Thyroid gland (tissue), 4 donors: ENCODE data around the gene PYCARD. TPM values are rescaled to one million over a fixed set of nuclear protein-coding genes. Genes with fewer than 3 reads are reported as not detected.
"Not testable (repeated sequence)": the region's sequence is repeated elsewhere in the genome, so short reads cannot be mapped to it uniquely, and the experiment has no call there.

ENCODE experiments used
- DNase-seq, 2 donors: peaks; one replicate each; pipeline ENCODE4 v3.0.0-alpha.2; 2019
- H3K27ac ChIP-seq, 3 donors: fragments of 200-600 bp; sonication (generic); 1 replicate in 2 of 3; 2 replicates in 1 of 3; pipeline ENCODE4 v1.5.1; 2016 to 2019; ENCODE audit warnings: mild to moderate bottlenecking in 1 of 3, moderate library complexity in 1 of 3
- H3K27me3 ChIP-seq: fragments of 200-600 bp; sonication (generic); one replicate; pipeline ENCODE4 v1.5.1; 2019
- H3K36me3 ChIP-seq, 2 donors: fragments of 200-600 bp; sonication (generic); one replicate each; pipeline ENCODE4 v1.5.1; 2016 to 2019
- H3K4me1 ChIP-seq, 2 donors: fragments of 200-600 bp; sonication (generic); one replicate each; pipeline ENCODE4 v1.5.1; 2017 to 2019
- H3K4me3 ChIP-seq, 3 donors: fragments of 200-600 bp; sonication (generic); replicated peaks in 1 of 3; 1 replicate in 2 of 3; 2 replicates in 1 of 3; pipeline ENCODE4 v1.5.1; 2016; ENCODE audit warnings: mild to moderate bottlenecking in 1 of 3
- H3K9me3 ChIP-seq: fragments of 200-600 bp; sonication (generic); one replicate; pipeline ENCODE4 v1.5.1; 2017
- CTCF ChIP-seq, 6 experiments: fragments of 200-600 bp in 3 of 6; fragments of 450-650 bp in 3 of 6; sonication (generic) in 3 of 6; IDR thresholded peaks; one replicate each; pipeline ENCODE4 v1.5.1; 2016 to 2019; ENCODE audit warnings: antibody characterized with exemption in 6 of 6, mild to moderate bottlenecking in 2 of 6, inconsistent platforms in 1 of 6, moderate library complexity in 1 of 6
- POLR2A ChIP-seq, 2 donors: fragments of 450-650 bp; IDR thresholded peaks; one replicate each; pipeline ENCODE4 v1.6.1; 2017; ENCODE audit warnings: antibody characterized with exemption in 2 of 2, mild to moderate bottlenecking in 2 of 2, moderate library complexity in 1 of 2
- WGBS, 2 donors: methylation state at CpG; one replicate each; pipeline ENCODE4 v1.1.5; 2017; 5-methylcytosine and 5-hydroxymethylcytosine counted together
- intact Hi-C: fragments of 100-400 bp; cut with DNase I; formaldehyde crosslinking; loops from one replicate; pipeline ENCODE4 v1.15.1; 2023
- total RNA-seq, 4 donors: library from RNA; depleted of rRNA; stranded (reverse); fragments of >200 nt; gene quantifications; one replicate each; pipeline ENCODE4 v1.2.3, GENCODE V29; 2016

PYCARD gene
- total RNA-seq, 4 donors from 2014 or later, result 4.8 to 21.4 (median 12.4) TPM

- no peaks in the 10 kb centered on the region for H3K36me3 ChIP-seq
- no peak overlapping the region for H3K4me3 ChIP-seq
- no peaks in the 10 kb centered on the region for H3K27me3 ChIP-seq
- no peaks in the 10 kb centered on the region for H3K9me3 ChIP-seq
- peaks cover 0 to 22% of the 10 kb centered on the region in 2 donors for H3K4me1 ChIP-seq
- no peak overlapping the region for H3K27ac ChIP-seq
- intact Hi-C loops, result no loop called here
- no peak for DNase-seq
- TF ChIP-seq POLR2A (IDR thresholded peaks at IDR 0.05) (no peak), CTCF (IDR thresholded peaks at IDR 0.05) (no peak)
- 74 to 87% methylated on average over 8 to 9 of the region's 9 CpGs for whole genome bisulfite sequencing, 2 donors
Measured at GRCh38 chr16:31204871-31205666, 2.5 kb upstream of the PYCARD start.

- no peak for TF ChIP-seq POLR2A (IDR thresholded peaks at IDR 0.05)
- no peak for TF ChIP-seq CTCF (IDR thresholded peaks at IDR 0.05)
- no peaks in the 10 kb centered on the region for H3K9me3 ChIP-seq
- peaks cover 0 to 22% of the 10 kb centered on the region in 2 donors for H3K4me1 ChIP-seq
- peak in 1 of 2 donors; percentile 17 for DNase-seq
- peak overlapping the region; percentile 19 to 56 (median 24) for H3K4me3 ChIP-seq
- H3K27ac ChIP-seq, result peak overlapping the region in 1 of 3 donors; percentile 28
- 20 to 30% methylated on average over 24 to 27 of the region's 35 CpGs for WGBS, 2 donors
- peaks cover 0 to 2% of the 10 kb centered on the region in 2 donors for H3K36me3 ChIP-seq
- intact Hi-C loops, result no loop called here
- no peaks in the 10 kb centered on the region for H3K27me3 ChIP-seq
Measured at GRCh38 chr16:31201582-31202413, 762 bp downstream of the PYCARD start.

DNA sequence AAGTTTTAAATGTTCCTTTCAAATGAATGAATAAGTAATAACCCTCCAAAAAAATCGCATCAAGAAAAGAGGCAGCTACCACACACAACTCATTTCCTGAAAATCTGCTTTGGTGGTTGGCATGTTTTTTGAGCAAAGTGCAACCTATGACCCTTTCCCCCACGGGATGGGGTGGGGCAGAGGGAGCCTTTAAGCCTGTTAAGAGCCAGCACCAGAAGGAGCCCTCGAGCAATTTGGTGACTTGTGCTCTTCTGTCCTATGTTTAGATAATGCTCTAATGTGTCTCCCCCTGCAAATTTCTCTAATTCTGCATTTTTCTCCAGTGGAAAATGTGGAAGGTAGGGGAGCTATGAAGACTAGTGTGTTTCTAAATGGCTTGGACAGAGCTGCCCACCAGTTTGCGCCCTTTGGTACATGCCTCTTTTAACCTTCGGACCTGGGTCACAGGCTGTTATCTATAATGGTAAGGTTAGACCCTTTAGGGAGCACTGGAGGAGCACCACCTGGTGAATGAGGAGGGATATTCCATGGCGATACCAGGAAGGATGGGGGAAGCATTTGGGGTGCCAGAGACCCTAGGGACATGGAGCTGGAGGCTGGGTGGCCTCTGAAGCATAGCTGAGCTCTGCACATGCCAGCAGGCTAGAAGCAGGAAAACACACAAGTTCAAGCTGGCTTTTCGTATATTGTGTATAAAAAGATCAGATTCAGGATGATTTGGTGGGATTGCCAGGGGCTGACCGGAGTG lies 1.6 kb downstream of the PYCARD start:
- peaks cover 6 to 8% of the 10 kb centered on the region in 2 donors for H3K36me3 ChIP-seq
- intact Hi-C loops, result no loop called here
- no peaks in the 10 kb centered on the region for H3K9me3 ChIP-seq
- 58 to 71% methylated on average over 8 of the region's 8 CpGs for WGBS, 2 donors
- no peak for DNase-seq
- peaks cover 0 to 19% of the 10 kb centered on the region in 2 donors for H3K4me1 ChIP-seq
- no peaks in the 10 kb centered on the region for H3K27me3 ChIP-seq
- H3K27ac ChIP-seq, result no peak overlapping the region
- H3K4me3 ChIP-seq, result no peak overlapping the region
- no peak for TF ChIP-seq CTCF (IDR thresholded peaks at IDR 0.05)

GRCh38 chr16:31200111-31200510 lies 2.4 kb downstream of the PYCARD start:
- 88 to 90% methylated on average over 8 of the region's 8 CpGs for WGBS, 2 donors
- intact Hi-C loops, DNase-seq, H3K27ac ChIP-seq, H3K27me3 ChIP-seq, H3K4me3 ChIP-seq, H3K9me3 ChIP-seq: not testable (repeated sequence)
- peaks cover 12 to 15% of the 10 kb centered on the region in 2 donors for H3K36me3 ChIP-seq
- peaks cover 0 to 19% of the 10 kb centered on the region in 2 donors for H3K4me1 ChIP-seq

DNA sequence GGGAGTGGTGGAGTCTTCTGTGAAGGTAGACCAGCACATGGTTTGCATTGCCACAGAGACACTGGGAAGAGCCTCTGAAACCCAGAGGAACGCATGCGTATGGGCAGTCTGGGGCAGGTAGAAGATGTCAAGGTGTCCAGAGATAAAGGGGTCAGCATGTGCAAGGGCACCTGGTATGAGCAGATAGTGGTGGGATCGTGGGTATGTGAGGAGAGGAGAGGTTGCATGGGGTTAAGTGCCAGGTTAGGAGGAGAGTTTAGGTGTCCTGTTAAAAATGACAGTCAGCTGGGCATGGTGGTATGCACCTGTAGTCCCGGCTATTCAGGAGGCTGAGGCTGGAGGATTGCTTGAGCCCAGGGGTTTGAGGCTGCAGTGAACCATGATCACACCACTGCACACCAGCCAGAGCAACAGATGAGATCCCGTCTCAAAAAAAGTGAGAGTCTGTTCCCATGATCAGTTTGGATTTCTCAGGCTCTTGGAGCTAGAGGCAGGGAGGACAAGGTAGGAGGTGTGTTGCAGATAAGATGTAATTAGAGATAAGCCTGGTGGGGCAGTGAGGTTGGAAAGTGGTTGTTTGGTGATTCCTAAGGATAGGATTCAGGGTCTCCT lies 3.0 kb downstream of the PYCARD start:
- Histone ChIP-seq H3K4me1 (peaks cover 0 to 19% of the 10 kb centered on the region in 2 donors), H3K9me3 (no peaks in the 10 kb centered on the region), H3K4me3 (no peak overlapping the region), H3K36me3 (peaks cover 17 to 20% of the 10 kb centered on the region in 2 donors), H3K27ac (no peak overlapping the region), H3K27me3 (no peaks in the 10 kb centered on the region)
- TF ChIP-seq POLR2A (IDR thresholded peaks at IDR 0.05), result no peak
- no peak for DNase-seq
- WGBS, 2 donors, result 93 to 95% methylated on average over 5 of the region's 5 CpGs
- intact Hi-C loops, result no loop called here
